ENCODE measurements around the gene MMP27.

MMP27 gene

DNA sequence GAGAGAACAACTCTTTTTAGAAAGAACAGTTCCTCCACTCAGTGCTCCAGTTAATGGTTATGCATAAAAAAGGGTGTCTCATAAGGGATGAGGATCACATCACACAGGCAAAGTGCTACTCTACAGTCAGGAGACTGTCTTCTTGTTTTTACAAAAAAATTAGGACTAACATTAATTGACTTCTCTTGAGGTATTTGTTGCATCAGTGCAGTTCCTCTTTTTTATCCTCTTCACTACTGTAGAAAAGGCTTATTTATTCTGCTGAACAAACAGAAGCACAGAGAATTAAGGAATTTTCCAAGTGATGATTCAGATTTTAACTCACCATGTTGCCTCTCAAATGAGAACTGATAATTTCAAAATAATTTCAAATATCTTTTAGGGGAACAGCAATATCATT lies 17.3 kb upstream of the MMP27 start:
- Histone ChIP-seq H4K20me1 (ENCODE audit: control insufficient read depth, insufficient read depth, low read depth, low read length) (no peaks in the 10 kb centered on the region), H3K27ac (ENCODE audit: low read depth, low read length) (no peak overlapping the region), H3K9me2 (replicated peaks; ENCODE audit: control insufficient read depth, low read length) (no peaks in the 10 kb centered on the region), H3K79me2 (ENCODE audit: control insufficient read depth, low read length) (no peaks in the 10 kb centered on the region), H3K36me3 (ENCODE audit: control insufficient read depth, low read length) (no peaks in the 10 kb centered on the region), H3K4me3 (ENCODE audit: low read length) (no peak overlapping the region), H3F3A (ENCODE audit: control insufficient read depth, insufficient read depth) (no peaks in the 10 kb centered on the region), H3K4me1 (ENCODE audit: control insufficient read depth, low read length) (no peaks in the 10 kb centered on the region), H3K4me2 (ENCODE audit: low read length) (no peak overlapping the region), H3K27me3 (ENCODE audit: control insufficient read depth, low read length) (no peaks in the 10 kb centered on the region; the same call in 1 of the 2 replicates), H3K9me3 (ENCODE audit: control insufficient read depth, insufficient read depth, low read length) (no peaks in the 10 kb centered on the region)
- TF ChIP-seq EZH2phosphoT487 (IDR thresholded peaks at IDR 0.05; ENCODE audit: borderline replicate concordance, low read length) (no peak), CTCF (IDR thresholded peaks at IDR 0.05; ENCODE audit: low read depth, low read length, poor library complexity, severe bottlenecking) (no peak)

DNA sequence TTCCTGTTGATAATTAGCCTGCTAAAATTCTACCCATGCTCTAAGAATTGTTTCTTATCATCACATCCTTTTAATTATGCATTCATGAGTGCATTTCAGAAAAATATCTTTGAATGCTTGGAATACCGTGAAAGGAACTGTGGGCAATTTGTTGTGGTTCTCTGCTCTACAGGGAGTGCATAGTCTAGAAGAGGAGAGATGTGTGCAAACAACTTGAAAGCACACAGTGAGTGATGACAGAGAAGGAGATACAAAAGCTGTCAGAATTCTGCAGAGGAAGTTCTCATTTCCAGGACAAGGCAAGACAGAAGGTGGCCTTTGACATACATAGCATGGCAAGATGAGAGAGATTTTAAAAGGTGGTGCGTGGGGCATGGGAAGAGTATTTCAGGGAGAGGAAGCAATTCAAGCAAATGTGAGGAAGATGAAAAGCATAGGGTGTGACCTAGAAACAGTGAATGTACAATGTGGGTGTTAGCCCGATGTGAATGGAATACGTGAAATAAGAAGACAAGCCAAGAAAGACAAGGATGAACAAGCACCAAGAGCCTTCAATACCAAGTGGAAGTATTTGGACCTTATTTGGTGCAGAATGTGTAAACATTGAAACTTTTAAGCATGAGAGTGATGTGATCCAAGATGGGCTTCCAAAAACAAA lies 14.2 kb upstream of the MMP27 start:
- H3K4me1 ChIP-seq (ENCODE audit: control insufficient read depth, low read length): 0 out of 2 replicates have a peak, but pooled peaks cover 5% of the 10 kb centered on the region
- no peaks in the 10 kb centered on the region for H3K36me3 ChIP-seq (ENCODE audit: control insufficient read depth, low read length)
- no peaks in the 10 kb centered on the region for H3K9me2 ChIP-seq (replicated peaks; ENCODE audit: control insufficient read depth, low read length)
- no peak overlapping the region for H3K4me3 ChIP-seq (ENCODE audit: low read length)
- H4K20me1 ChIP-seq (ENCODE audit: control insufficient read depth, insufficient read depth, low read depth, low read length): no peaks in the 10 kb centered on the region
- TF ChIP-seq EZH2phosphoT487 (IDR thresholded peaks at IDR 0.05; ENCODE audit: borderline replicate concordance, low read length): no peak
- no peak overlapping the region for H3K4me2 ChIP-seq (ENCODE audit: low read length)
- peaks cover 3% of the 10 kb centered on the region; the same call in 1 of the 2 replicates for H3K27me3 ChIP-seq (ENCODE audit: control insufficient read depth, low read length)
- no peaks in the 10 kb centered on the region for H3K9me3 ChIP-seq (ENCODE audit: control insufficient read depth, insufficient read depth, low read length)
- H3K27ac ChIP-seq (ENCODE audit: low read depth, low read length): no peak overlapping the region
- no peaks in the 10 kb centered on the region for H3F3A ChIP-seq (ENCODE audit: control insufficient read depth, insufficient read depth)
- H3K79me2 ChIP-seq (ENCODE audit: control insufficient read depth, low read length): no peaks in the 10 kb centered on the region

- TF ChIP-seq CTCF (IDR thresholded peaks at IDR 0.05; ENCODE audit: low read depth, low read length, poor library complexity, severe bottlenecking) (no peak), EZH2phosphoT487 (IDR thresholded peaks at IDR 0.05; ENCODE audit: borderline replicate concordance, low read length) (no peak)
- Histone ChIP-seq H3K9me2 (replicated peaks; ENCODE audit: control insufficient read depth, low read length) (no peaks in the 10 kb centered on the region), H4K20me1 (ENCODE audit: control insufficient read depth, insufficient read depth, low read depth, low read length) (no peaks in the 10 kb centered on the region), H3K36me3 (ENCODE audit: control insufficient read depth, low read length) (no peaks in the 10 kb centered on the region), H3K9me3 (ENCODE audit: control insufficient read depth, insufficient read depth, low read length) (no peaks in the 10 kb centered on the region), H3K4me3 (ENCODE audit: low read length) (no peak overlapping the region), H3K27ac (ENCODE audit: low read depth, low read length) (no peak overlapping the region), H3F3A (ENCODE audit: control insufficient read depth, insufficient read depth) (no peaks in the 10 kb centered on the region), H3K4me1 (ENCODE audit: control insufficient read depth, low read length) (0 out of 2 replicates have a peak, but pooled peaks cover 5% of the 10 kb centered on the region), H3K79me2 (ENCODE audit: control insufficient read depth, low read length) (no peaks in the 10 kb centered on the region), H3K27me3 (ENCODE audit: control insufficient read depth, low read length) (peaks cover 5% of the 10 kb centered on the region), H3K4me2 (ENCODE audit: low read length) (no peak overlapping the region)
Measured at GRCh38 chr11:102717280-102717679, 11.7 kb upstream of the MMP27 start.

GRCh38 chr11:102716527-102716926 lies 11.0 kb upstream of the MMP27 start:
- Histone ChIP-seq H3K27ac (ENCODE audit: low read depth, low read length) (no peak overlapping the region), H3K4me3 (ENCODE audit: low read length) (no peak overlapping the region), H3K4me2 (ENCODE audit: low read length) (no peak overlapping the region), H3F3A (ENCODE audit: control insufficient read depth, insufficient read depth) (no peaks in the 10 kb centered on the region), H4K20me1 (ENCODE audit: control insufficient read depth, insufficient read depth, low read depth, low read length) (no peaks in the 10 kb centered on the region), H3K27me3 (ENCODE audit: control insufficient read depth, low read length) (peaks cover 6% of the 10 kb centered on the region), H3K4me1 (ENCODE audit: control insufficient read depth, low read length) (0 out of 2 replicates have a peak, but pooled peaks cover 5% of the 10 kb centered on the region), H3K79me2 (ENCODE audit: control insufficient read depth, low read length) (no peaks in the 10 kb centered on the region), H3K9me2 (replicated peaks; ENCODE audit: control insufficient read depth, low read length) (no peaks in the 10 kb centered on the region), H3K36me3 (ENCODE audit: control insufficient read depth, low read length) (no peaks in the 10 kb centered on the region), H3K9me3 (ENCODE audit: control insufficient read depth, insufficient read depth, low read length) (no peaks in the 10 kb centered on the region)
- TF ChIP-seq CTCF (IDR thresholded peaks at IDR 0.05; ENCODE audit: low read depth, low read length, poor library complexity, severe bottlenecking) (no peak), EZH2phosphoT487 (IDR thresholded peaks at IDR 0.05; ENCODE audit: borderline replicate concordance, low read length) (no peak)

All from DOHH2 (cell line).